Neural cell (in vitro differentiated cells): Measurements from ENCODE around the gene DNM1. TPM values are rescaled to one million over a fixed set of nuclear protein-coding genes. Genes with fewer than 3 reads are reported as not detected.

Source experiments
- H2AFZ ChIP-seq: fragments of 200-600, 300-800 bp; sonication (generic), shearing (Covaris generic); 2 replicates; pipeline ENCODE4 v1.6.0; 2014; ENCODE audit warnings: low read depth, mild to moderate bottlenecking, antibody characterized with exemption, low read length, moderate library complexity
- H3F3A ChIP-seq: fragments of 200-600 bp; shearing (Covaris generic); 2 replicates; pipeline ENCODE4 v1.6.1; 2016; ENCODE audit warnings: mild to moderate bottlenecking, moderate library complexity, mixed read lengths, antibody characterized with exemption, low read length; ENCODE audit not compliant: insufficient read depth, poor library complexity, severe bottlenecking
- H3K27ac ChIP-seq: fragments of 200-600, 300-800 bp; sonication (generic), shearing (Covaris generic); 2 replicates; pipeline ENCODE4 v1.5.1; 2014; ENCODE audit warnings: mild to moderate bottlenecking, low read length, moderate library complexity
- H3K27me3 ChIP-seq: fragments of 300-800, 200-600 bp; sonication (generic), shearing (Covaris generic); 2 replicates; pipeline ENCODE4 v1.6.0; 2014; ENCODE audit warnings: mild to moderate bottlenecking, low read depth, low read length, moderate library complexity; ENCODE audit not compliant: insufficient read depth
- H3K36me3 ChIP-seq: fragments of 300-800, 200-600 bp; sonication (generic), shearing (Covaris generic); 2 replicates; pipeline ENCODE4 v1.5.1; 2014; ENCODE audit warnings: mild to moderate bottlenecking, antibody characterized with exemption, low read length, moderate library complexity; ENCODE audit not compliant: insufficient read depth
- H3K4me2 ChIP-seq: fragments of 300-800, 200-600 bp; sonication (generic), shearing (Covaris generic); 2 replicates; pipeline ENCODE4 v1.6.0; 2014; ENCODE audit warnings: mild to moderate bottlenecking, low read length
- H3K4me3 ChIP-seq: fragments of 300-800, 200-600 bp; sonication (generic), shearing (Covaris generic); 2 replicates; pipeline ENCODE4 v1.5.1; 2014; ENCODE audit warnings: mild to moderate bottlenecking, low read length, moderate library complexity
- H3K79me2 ChIP-seq: fragments of 200-600 bp; shearing (Covaris generic); replicated peaks from 2 replicates; pipeline ENCODE4 v1.6.0; 2014; ENCODE audit warnings: mild to moderate bottlenecking, low read length, moderate library complexity; ENCODE audit not compliant: insufficient read depth
- H3K9ac ChIP-seq: fragments of 300-800, 200-600 bp; sonication (generic), shearing (Covaris generic); 2 replicates; pipeline ENCODE4 v1.6.1; 2016; ENCODE audit warnings: mild to moderate bottlenecking, low read length, mixed read lengths
- H3K9me2 ChIP-seq: fragments of 200-600 bp; shearing (Covaris generic); 2 replicates; pipeline ENCODE4 v1.6.1; 2016; ENCODE audit warnings: mild to moderate bottlenecking, low read length, mixed read lengths; ENCODE audit not compliant: insufficient read depth
- H3K9me3 ChIP-seq: fragments of 200-600, 300-800 bp; sonication (generic), shearing (Covaris generic); 2 replicates; pipeline ENCODE4 v1.6.1; 2016; ENCODE audit warnings: mild to moderate bottlenecking, mixed run types, low read length, moderate library complexity, mixed read lengths
- H4K20me1 ChIP-seq: fragments of 200-600 bp; shearing (Covaris generic); 2 replicates; pipeline ENCODE4 v1.6.1; 2016; ENCODE audit warnings: mild to moderate bottlenecking, mixed run types; ENCODE audit not compliant: insufficient read depth
- EP300 ChIP-seq: fragments of 450-650 bp; conservative IDR thresholded peaks from 2 replicates; pipeline ENCODE4 v1.6.1; 2014; ENCODE audit warnings: antibody characterized with exemption, mild to moderate bottlenecking, moderate library complexity; ENCODE audit not compliant: poor library complexity, severe bottlenecking
- EZH2 ChIP-seq: fragments of 200-600, 300-800 bp; shearing (Covaris generic), sonication (generic); IDR thresholded peaks from 2 replicates; pipeline ENCODE4 v1.6.1; 2014; ENCODE audit warnings: antibody characterized with exemption, low read length, borderline replicate concordance, mild to moderate bottlenecking; ENCODE audit not compliant: insufficient read depth, poor library complexity, severe bottlenecking
- POLR2AphosphoS5 ChIP-seq: IDR thresholded peaks from 2 replicates; pipeline ENCODE4 v1.6.1; 2012
- SMC3 ChIP-seq: fragments of 450-650 bp; conservative IDR thresholded peaks from 2 replicates; pipeline ENCODE4 v1.6.1; 2014; ENCODE audit warnings: antibody characterized with exemption, mild to moderate bottlenecking, moderate library complexity; ENCODE audit not compliant: poor library complexity
- polyA plus RNA-seq: library from polyadenylated mRNA; depleted of rRNA; stranded (reverse); fragments of >200 nt; gene quantifications from 2 replicates; pipeline ENCODE4 v1.2.3, GENCODE V29; 2014
- TF ChIP-seq, protein P1 (sequence below): fragments of 450-650 bp; IDR thresholded peaks from 2 replicates; pipeline ENCODE4 v1.5.1; 2014; ENCODE audit warnings: antibody characterized with exemption, mild to moderate bottlenecking, moderate library complexity; ENCODE audit not compliant: poor library complexity, severe bottlenecking
- TF ChIP-seq, protein P2 (sequence below): IDR thresholded peaks from 2 replicates; pipeline ENCODE4 v1.6.1; 2012; ENCODE audit warnings: borderline replicate concordance

DNM1 gene
- polyA plus RNA-seq, 1 donor from 2014 or later = 104 TPM

DNA sequence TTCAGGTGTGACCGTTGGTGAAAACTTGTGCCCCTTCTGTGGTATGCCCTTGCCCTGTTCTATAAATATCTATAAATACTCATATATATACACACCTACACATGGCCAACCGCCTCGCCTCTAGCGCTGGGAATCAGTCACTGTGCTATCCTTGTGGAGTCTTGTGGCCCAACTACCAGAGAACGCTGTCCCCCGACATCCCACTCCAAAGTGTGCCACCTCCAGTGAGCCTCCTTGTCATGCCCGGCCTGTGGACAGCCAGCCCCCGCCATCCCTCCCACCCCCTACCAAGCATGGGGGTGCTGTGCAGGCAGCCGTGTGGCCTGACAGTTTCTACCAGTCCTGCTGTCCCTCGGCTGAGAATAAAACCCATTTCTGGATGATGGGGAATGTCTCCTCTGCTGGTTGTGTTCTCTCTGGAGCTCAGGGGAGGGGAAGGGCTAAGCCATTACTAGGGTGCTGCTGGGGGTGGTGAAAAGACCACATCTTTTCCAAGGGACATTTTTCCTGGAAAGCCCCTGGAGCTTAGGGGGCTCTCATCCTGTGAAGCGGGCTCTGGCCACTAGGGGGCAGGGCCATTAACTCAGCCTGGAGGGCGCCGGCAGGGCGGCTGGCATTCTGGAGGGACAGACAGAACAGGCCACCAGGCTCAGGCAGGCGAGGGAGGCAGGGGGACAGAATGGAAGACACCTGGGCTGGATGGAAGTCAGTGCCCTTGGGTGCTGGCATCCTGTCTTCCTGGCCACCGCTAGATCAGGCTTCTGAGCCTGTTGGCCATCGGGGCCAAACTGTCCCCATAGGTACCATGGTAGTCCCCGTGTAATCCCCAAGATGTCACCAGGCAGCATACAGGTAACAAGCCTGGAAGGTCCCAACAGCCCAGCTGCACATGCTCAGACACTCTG is 51.9 kb downstream of the DNM1 start:
- no peaks in the 10 kb centered on the region for H3K79me2 ChIP-seq
- H3K4me3 ChIP-seq = no peak overlapping the region
- H2AFZ ChIP-seq = no peak overlapping the region
- H3K27me3 ChIP-seq = no peaks in the 10 kb centered on the region
- H4K20me1 ChIP-seq = no peaks in the 10 kb centered on the region
- H3K36me3 ChIP-seq = no peaks in the 10 kb centered on the region
- H3K9me3 ChIP-seq = no peaks in the 10 kb centered on the region
- H3K27ac ChIP-seq = no peak overlapping the region
- no peak overlapping the region for H3K9ac ChIP-seq
- TF ChIP-seq, protein P1, sequence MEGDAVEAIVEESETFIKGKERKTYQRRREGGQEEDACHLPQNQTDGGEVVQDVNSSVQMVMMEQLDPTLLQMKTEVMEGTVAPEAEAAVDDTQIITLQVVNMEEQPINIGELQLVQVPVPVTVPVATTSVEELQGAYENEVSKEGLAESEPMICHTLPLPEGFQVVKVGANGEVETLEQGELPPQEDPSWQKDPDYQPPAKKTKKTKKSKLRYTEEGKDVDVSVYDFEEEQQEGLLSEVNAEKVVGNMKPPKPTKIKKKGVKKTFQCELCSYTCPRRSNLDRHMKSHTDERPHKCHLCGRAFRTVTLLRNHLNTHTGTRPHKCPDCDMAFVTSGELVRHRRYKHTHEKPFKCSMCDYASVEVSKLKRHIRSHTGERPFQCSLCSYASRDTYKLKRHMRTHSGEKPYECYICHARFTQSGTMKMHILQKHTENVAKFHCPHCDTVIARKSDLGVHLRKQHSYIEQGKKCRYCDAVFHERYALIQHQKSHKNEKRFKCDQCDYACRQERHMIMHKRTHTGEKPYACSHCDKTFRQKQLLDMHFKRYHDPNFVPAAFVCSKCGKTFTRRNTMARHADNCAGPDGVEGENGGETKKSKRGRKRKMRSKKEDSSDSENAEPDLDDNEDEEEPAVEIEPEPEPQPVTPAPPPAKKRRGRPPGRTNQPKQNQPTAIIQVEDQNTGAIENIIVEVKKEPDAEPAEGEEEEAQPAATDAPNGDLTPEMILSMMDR = peak; percentile 73
- TF ChIP-seq SMC3 = peak; percentile 31
- no peak for TF ChIP-seq EZH2
- H3F3A ChIP-seq = no peaks in the 10 kb centered on the region
- H3K4me2 ChIP-seq = no peak overlapping the region
- H3K9me2 ChIP-seq = no peaks in the 10 kb centered on the region

DNA sequence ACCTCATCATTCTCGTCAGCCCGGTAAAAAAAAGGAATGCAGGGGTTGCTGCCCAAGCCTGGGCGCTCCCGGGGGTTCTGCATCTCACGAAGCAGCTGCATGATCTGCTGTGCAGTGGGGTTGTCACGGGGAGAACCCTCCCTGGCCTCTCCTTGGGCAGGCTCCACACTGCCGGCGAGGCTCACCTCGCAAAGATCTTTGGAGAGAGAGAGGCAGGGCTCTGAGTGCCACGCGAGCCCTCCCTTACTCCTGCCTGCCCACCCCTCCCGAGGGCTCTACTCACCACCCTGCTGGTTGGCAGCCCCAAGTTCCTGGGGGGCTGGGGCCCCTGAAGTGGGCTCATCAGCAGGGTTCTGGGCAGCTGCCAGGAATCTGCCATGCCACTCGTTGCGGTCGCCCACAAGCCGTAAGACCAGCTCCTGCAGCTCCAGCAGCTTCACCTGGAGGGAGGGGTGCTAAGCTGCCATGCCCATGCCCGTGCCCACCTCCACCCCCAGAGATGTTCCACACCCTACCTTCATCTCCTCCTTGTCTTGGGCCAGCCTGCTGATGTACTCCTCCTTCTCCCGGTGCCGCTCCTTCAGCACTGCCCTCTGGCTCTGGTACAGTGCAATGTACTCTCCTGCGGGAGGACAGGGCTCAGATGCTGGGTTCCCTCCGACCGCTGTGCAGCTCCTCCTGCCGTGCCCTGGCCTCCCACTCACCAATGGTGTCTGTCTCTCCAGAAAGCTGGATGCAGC is 54.1 kb downstream of the DNM1 start:
- H3K79me2 ChIP-seq = no peaks in the 10 kb centered on the region
- no peaks in the 10 kb centered on the region for H3K9me3 ChIP-seq
- no peaks in the 10 kb centered on the region for H3K27me3 ChIP-seq
- no peaks in the 10 kb centered on the region for H4K20me1 ChIP-seq
- no peaks in the 10 kb centered on the region for H3K9me2 ChIP-seq
- no peak overlapping the region for H3K4me3 ChIP-seq
- no peak overlapping the region for H3K9ac ChIP-seq
- H3K36me3 ChIP-seq = no peaks in the 10 kb centered on the region
- H3K27ac ChIP-seq = no peak overlapping the region
- TF ChIP-seq POLR2AphosphoS5 (peak; percentile 26), EP300 (no peak)
- TF ChIP-seq, protein P2, sequence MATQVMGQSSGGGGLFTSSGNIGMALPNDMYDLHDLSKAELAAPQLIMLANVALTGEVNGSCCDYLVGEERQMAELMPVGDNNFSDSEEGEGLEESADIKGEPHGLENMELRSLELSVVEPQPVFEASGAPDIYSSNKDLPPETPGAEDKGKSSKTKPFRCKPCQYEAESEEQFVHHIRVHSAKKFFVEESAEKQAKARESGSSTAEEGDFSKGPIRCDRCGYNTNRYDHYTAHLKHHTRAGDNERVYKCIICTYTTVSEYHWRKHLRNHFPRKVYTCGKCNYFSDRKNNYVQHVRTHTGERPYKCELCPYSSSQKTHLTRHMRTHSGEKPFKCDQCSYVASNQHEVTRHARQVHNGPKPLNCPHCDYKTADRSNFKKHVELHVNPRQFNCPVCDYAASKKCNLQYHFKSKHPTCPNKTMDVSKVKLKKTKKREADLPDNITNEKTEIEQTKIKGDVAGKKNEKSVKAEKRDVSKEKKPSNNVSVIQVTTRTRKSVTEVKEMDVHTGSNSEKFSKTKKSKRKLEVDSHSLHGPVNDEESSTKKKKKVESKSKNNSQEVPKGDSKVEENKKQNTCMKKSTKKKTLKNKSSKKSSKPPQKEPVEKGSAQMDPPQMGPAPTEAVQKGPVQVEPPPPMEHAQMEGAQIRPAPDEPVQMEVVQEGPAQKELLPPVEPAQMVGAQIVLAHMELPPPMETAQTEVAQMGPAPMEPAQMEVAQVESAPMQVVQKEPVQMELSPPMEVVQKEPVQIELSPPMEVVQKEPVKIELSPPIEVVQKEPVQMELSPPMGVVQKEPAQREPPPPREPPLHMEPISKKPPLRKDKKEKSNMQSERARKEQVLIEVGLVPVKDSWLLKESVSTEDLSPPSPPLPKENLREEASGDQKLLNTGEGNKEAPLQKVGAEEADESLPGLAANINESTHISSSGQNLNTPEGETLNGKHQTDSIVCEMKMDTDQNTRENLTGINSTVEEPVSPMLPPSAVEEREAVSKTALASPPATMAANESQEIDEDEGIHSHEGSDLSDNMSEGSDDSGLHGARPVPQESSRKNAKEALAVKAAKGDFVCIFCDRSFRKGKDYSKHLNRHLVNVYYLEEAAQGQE = no peak
- TF ChIP-seq, protein P1 = no peak
- H2AFZ ChIP-seq = no peak overlapping the region
- no peak overlapping the region for H3K4me2 ChIP-seq
- H3F3A ChIP-seq = no peaks in the 10 kb centered on the region
